ENCODE results near the gene PRKG1.

The PRKG1 gene

GRCh38 chr10:51907361-51907760 is 833.1 kb downstream of the PRKG1 start:
- H3K36me3 ChIP-seq (ENCODE audit: control insufficient read depth in 5 of 5, insufficient read depth in 5 of 5, low read length in 5 of 5) = no peaks in the 10 kb centered on the region
- no peak overlapping the region for H3K9ac ChIP-seq (ENCODE audit: low read length in 5 of 5)
- no peak overlapping the region for H3K4me3 ChIP-seq (ENCODE audit: low read depth in 1 of 5, low read length in 5 of 5)
- no peak overlapping the region for H3K27ac ChIP-seq (ENCODE audit: low read depth, low read length)
- no peaks in the 10 kb centered on the region for H3K27me3 ChIP-seq (ENCODE audit: control insufficient read depth in 5 of 5, insufficient read depth in 4 of 5, low read length in 5 of 5)
- no peaks in the 10 kb centered on the region for H3K4me1 ChIP-seq (ENCODE audit: control insufficient read depth in 5 of 5, insufficient read depth in 5 of 5, low read length in 5 of 5)
- H3K9me3 ChIP-seq (ENCODE audit: control insufficient read depth in 5 of 5, low read length in 5 of 5) = no peaks in the 10 kb centered on the region

- H3K4me1 ChIP-seq (ENCODE audit: control insufficient read depth in 5 of 5, insufficient read depth in 5 of 5, low read length in 5 of 5) = peaks cover 0 to 2% (median 0%) of the 10 kb centered on the region in 5 donors
- no peak overlapping the region for H3K27ac ChIP-seq (ENCODE audit: low read depth, low read length)
- no peak overlapping the region for H3K4me3 ChIP-seq (ENCODE audit: low read depth in 1 of 5, low read length in 5 of 5)
- H3K9ac ChIP-seq (ENCODE audit: low read length in 5 of 5) = no peak overlapping the region
- H3K9me3 ChIP-seq (ENCODE audit: control insufficient read depth in 5 of 5, low read length in 5 of 5) = no peaks in the 10 kb centered on the region
- no peaks in the 10 kb centered on the region for H3K36me3 ChIP-seq (ENCODE audit: control insufficient read depth in 5 of 5, insufficient read depth in 5 of 5, low read length in 5 of 5)
- no peaks in the 10 kb centered on the region for H3K27me3 ChIP-seq (ENCODE audit: control insufficient read depth in 5 of 5, insufficient read depth in 4 of 5, low read length in 5 of 5)
Measured at GRCh38 chr10:51910189-51910588, 835.9 kb downstream of the PRKG1 start.

- H3K27ac ChIP-seq (ENCODE audit: low read depth, low read length) = no peak overlapping the region
- H3K27me3 ChIP-seq (ENCODE audit: control insufficient read depth in 5 of 5, insufficient read depth in 4 of 5, low read length in 5 of 5) = no peaks in the 10 kb centered on the region
- H3K36me3 ChIP-seq (ENCODE audit: control insufficient read depth in 5 of 5, insufficient read depth in 5 of 5, low read length in 5 of 5) = no peaks in the 10 kb centered on the region
- H3K4me3 ChIP-seq (ENCODE audit: low read depth in 1 of 5, low read length in 5 of 5) = no peak overlapping the region
- H3K4me1 ChIP-seq (ENCODE audit: control insufficient read depth in 5 of 5, insufficient read depth in 5 of 5, low read length in 5 of 5) = peaks cover 0 to 3% (median 0%) of the 10 kb centered on the region in 5 donors
- no peaks in the 10 kb centered on the region for H3K9me3 ChIP-seq (ENCODE audit: control insufficient read depth in 5 of 5, low read length in 5 of 5)
- no peak overlapping the region for H3K9ac ChIP-seq (ENCODE audit: low read length in 5 of 5)
Measured at GRCh38 chr10:51910596-51910995, 836.3 kb downstream of the PRKG1 start.

- Histone ChIP-seq H3K9ac (ENCODE audit: low read length in 5 of 5) (no peak overlapping the region), H3K4me1 (ENCODE audit: control insufficient read depth in 5 of 5, insufficient read depth in 5 of 5, low read length in 5 of 5) (peaks cover 0 to 3% (median 0%) of the 10 kb centered on the region in 5 donors), H3K27me3 (ENCODE audit: control insufficient read depth in 5 of 5, insufficient read depth in 4 of 5, low read length in 5 of 5) (no peaks in the 10 kb centered on the region), H3K27ac (ENCODE audit: low read depth, low read length) (no peak overlapping the region), H3K9me3 (ENCODE audit: control insufficient read depth in 5 of 5, low read length in 5 of 5) (no peaks in the 10 kb centered on the region), H3K4me3 (ENCODE audit: low read depth in 1 of 5, low read length in 5 of 5) (no peak overlapping the region), H3K36me3 (ENCODE audit: control insufficient read depth in 5 of 5, insufficient read depth in 5 of 5, low read length in 5 of 5) (no peaks in the 10 kb centered on the region)
Measured at GRCh38 chr10:51911723-51912122, 837.4 kb downstream of the PRKG1 start.

GRCh38 chr10:51915031-51915542 is 840.8 kb downstream of the PRKG1 start:
- Histone ChIP-seq H3K27me3 (ENCODE audit: control insufficient read depth in 5 of 5, insufficient read depth in 4 of 5, low read length in 5 of 5) (no peaks in the 10 kb centered on the region), H3K27ac (ENCODE audit: low read depth, low read length) (no peak overlapping the region), H3K36me3 (ENCODE audit: control insufficient read depth in 5 of 5, insufficient read depth in 5 of 5, low read length in 5 of 5) (no peaks in the 10 kb centered on the region), H3K4me1 (ENCODE audit: control insufficient read depth in 5 of 5, insufficient read depth in 5 of 5, low read length in 5 of 5) (peaks cover 0 to 9% (median 0%) of the 10 kb centered on the region in 5 donors), H3K9me3 (ENCODE audit: control insufficient read depth in 5 of 5, low read length in 5 of 5) (no peaks in the 10 kb centered on the region), H3K9ac (ENCODE audit: low read length in 5 of 5) (no peak overlapping the region), H3K4me3 (ENCODE audit: low read depth in 1 of 5, low read length in 5 of 5) (no peak overlapping the region)

- Histone ChIP-seq H3K4me1 (ENCODE audit: control insufficient read depth in 5 of 5, insufficient read depth in 5 of 5, low read length in 5 of 5) (peaks cover 0 to 9% (median 0%) of the 10 kb centered on the region in 5 donors), H3K9ac (ENCODE audit: low read length in 5 of 5) (no peak overlapping the region), H3K9me3 (ENCODE audit: control insufficient read depth in 5 of 5, low read length in 5 of 5) (no peaks in the 10 kb centered on the region), H3K27me3 (ENCODE audit: control insufficient read depth in 5 of 5, insufficient read depth in 4 of 5, low read length in 5 of 5) (no peaks in the 10 kb centered on the region), H3K27ac (ENCODE audit: low read depth, low read length) (no peak overlapping the region), H3K36me3 (ENCODE audit: control insufficient read depth in 5 of 5, insufficient read depth in 5 of 5, low read length in 5 of 5) (no peaks in the 10 kb centered on the region), H3K4me3 (ENCODE audit: low read depth in 1 of 5, low read length in 5 of 5) (no peak overlapping the region)
Measured at GRCh38 chr10:51918440-51918839, 844.2 kb downstream of the PRKG1 start.

GRCh38 chr10:51918884-51919325 is 844.6 kb downstream of the PRKG1 start:
- no peaks in the 10 kb centered on the region for H3K36me3 ChIP-seq (ENCODE audit: control insufficient read depth in 5 of 5, insufficient read depth in 5 of 5, low read length in 5 of 5)
- H3K27me3 ChIP-seq (ENCODE audit: control insufficient read depth in 5 of 5, insufficient read depth in 4 of 5, low read length in 5 of 5) = no peaks in the 10 kb centered on the region
- H3K9ac ChIP-seq (ENCODE audit: low read length in 5 of 5) = no peak overlapping the region
- no peak overlapping the region for H3K27ac ChIP-seq (ENCODE audit: low read depth, low read length)
- H3K4me3 ChIP-seq (ENCODE audit: low read depth in 1 of 5, low read length in 5 of 5) = no peak overlapping the region
- no peaks in the 10 kb centered on the region for H3K9me3 ChIP-seq (ENCODE audit: control insufficient read depth in 5 of 5, low read length in 5 of 5)
- peaks cover 0 to 9% (median 0%) of the 10 kb centered on the region in 5 donors for H3K4me1 ChIP-seq (ENCODE audit: control insufficient read depth in 5 of 5, insufficient read depth in 5 of 5, low read length in 5 of 5)

- Histone ChIP-seq H3K9ac (ENCODE audit: low read length in 5 of 5) (no peak overlapping the region), H3K4me1 (ENCODE audit: control insufficient read depth in 5 of 5, insufficient read depth in 5 of 5, low read length in 5 of 5) (peaks cover 0 to 6% (median 0%) of the 10 kb centered on the region in 5 donors), H3K36me3 (ENCODE audit: control insufficient read depth in 5 of 5, insufficient read depth in 5 of 5, low read length in 5 of 5) (no peaks in the 10 kb centered on the region), H3K4me3 (ENCODE audit: low read depth in 1 of 5, low read length in 5 of 5) (no peak overlapping the region), H3K27ac (ENCODE audit: low read depth, low read length) (no peak overlapping the region), H3K27me3 (ENCODE audit: control insufficient read depth in 5 of 5, insufficient read depth in 4 of 5, low read length in 5 of 5) (no peaks in the 10 kb centered on the region), H3K9me3 (ENCODE audit: control insufficient read depth in 5 of 5, low read length in 5 of 5) (no peaks in the 10 kb centered on the region)
Measured at GRCh38 chr10:51920672-51921071, 846.4 kb downstream of the PRKG1 start.

GRCh38 chr10:51924359-51924758 is 850.1 kb downstream of the PRKG1 start:
- Histone ChIP-seq H3K36me3 (ENCODE audit: control insufficient read depth in 5 of 5, insufficient read depth in 5 of 5, low read length in 5 of 5) (no peaks in the 10 kb centered on the region), H3K9ac (ENCODE audit: low read length in 5 of 5) (no peak overlapping the region)

GRCh38 chr10:51926337-51926736 is 852.0 kb downstream of the PRKG1 start:
- no peaks in the 10 kb centered on the region for H3K4me1 ChIP-seq (ENCODE audit: control insufficient read depth in 5 of 5, insufficient read depth in 5 of 5, low read length in 5 of 5)
- no peak overlapping the region for H3K4me3 ChIP-seq (ENCODE audit: low read depth in 1 of 5, low read length in 5 of 5)
- H3K27ac ChIP-seq (ENCODE audit: low read depth, low read length) = no peak overlapping the region
- no peaks in the 10 kb centered on the region for H3K36me3 ChIP-seq (ENCODE audit: control insufficient read depth in 5 of 5, insufficient read depth in 5 of 5, low read length in 5 of 5)
- H3K9ac ChIP-seq (ENCODE audit: low read length in 5 of 5) = no peak overlapping the region
- no peaks in the 10 kb centered on the region for H3K27me3 ChIP-seq (ENCODE audit: control insufficient read depth in 5 of 5, insufficient read depth in 4 of 5, low read length in 5 of 5)
- no peaks in the 10 kb centered on the region for H3K9me3 ChIP-seq (ENCODE audit: control insufficient read depth in 5 of 5, low read length in 5 of 5)

More at GRCh38 chr10:51924359-51924758, 850.1 kb downstream of the PRKG1 start:
- Histone ChIP-seq H3K27ac (ENCODE audit: low read depth, low read length) (no peak overlapping the region), H3K27me3 (ENCODE audit: control insufficient read depth in 5 of 5, insufficient read depth in 4 of 5, low read length in 5 of 5) (no peaks in the 10 kb centered on the region), H3K4me3 (ENCODE audit: low read depth in 1 of 5, low read length in 5 of 5) (no peak overlapping the region), H3K4me1 (ENCODE audit: control insufficient read depth in 5 of 5, insufficient read depth in 5 of 5, low read length in 5 of 5) (no peaks in the 10 kb centered on the region), H3K9me3 (ENCODE audit: control insufficient read depth in 5 of 5, low read length in 5 of 5) (no peaks in the 10 kb centered on the region)

All from subcutaneous abdominal adipose tissue (tissue), 5 donors.